Islet precursor cell (in vitro differentiated cells): ENCODE data around the gene FES.

ENCODE experiments used
- DNase-seq: peaks from one replicate; pipeline ENCODE4 v3.0.0-alpha.2; 2018

The FES gene

GRCh38 chr15:90877315-90877714, 7.0 kb upstream of the FES start:
- DNase-seq = no peak

GRCh38 chr15:90877996-90878395, 6.3 kb upstream of the FES start:
- DNase-seq = no peak

GRCh38 chr15:90878660-90879059, 5.6 kb upstream of the FES start:
- DNase-seq = no peak

- DNase-seq = no peak
These were observed 4.5 kb upstream of the FES start for GRCh38 chr15:90879730-90880366.

- DNase-seq = no peak
These were observed 3.7 kb upstream of the FES start for GRCh38 chr15:90880381-90881145.

GRCh38 chr15:90881181-90881977, 2.9 kb upstream of the FES start:
- DNase-seq = no peak

- DNase-seq = no peak
These were observed 2.2 kb upstream of the FES start for GRCh38 chr15:90881978-90882721.

GRCh38 chr15:90882781-90883525, 1.4 kb upstream of the FES start:
- DNase-seq = no peak

- no peak for DNase-seq
These were observed 753 bp upstream of the FES start for GRCh38 chr15:90883526-90883975.

- DNase-seq = no peak
These were observed 571 bp downstream of the FES start for GRCh38 chr15:90884719-90885431.

GRCh38 chr15:90885432-90886290, 1.4 kb downstream of the FES start:
- peak; percentile 78 for DNase-seq

GRCh38 chr15:90886291-90886614, 1.9 kb downstream of the FES start:
- no peak for DNase-seq

- DNase-seq = no peak
These were observed 2.8 kb downstream of the FES start for GRCh38 chr15:90887037-90887481.

- DNase-seq = no peak
These were observed 5.0 kb downstream of the FES start for GRCh38 chr15:90889313-90889730.

- DNase-seq = no peak
These were observed 5.6 kb downstream of the FES start for GRCh38 chr15:90889736-90890456.

GRCh38 chr15:90890839-90891238, 6.5 kb downstream of the FES start:
- DNase-seq = no peak

- no peak for DNase-seq
These were observed 7.1 kb downstream of the FES start for GRCh38 chr15:90891346-90891949.

- DNase-seq = no peak
These were observed 7.7 kb downstream of the FES start for GRCh38 chr15:90892023-90892422.

- no peak for DNase-seq
These were observed 8.3 kb downstream of the FES start for GRCh38 chr15:90892498-90893174.
